ENCODE results near the gene PER2.
"Not testable (repeated sequence)": the region's sequence is repeated elsewhere in the genome, so short reads cannot be mapped to it uniquely, and the experiment has no call there.

PER2 gene

DNA sequence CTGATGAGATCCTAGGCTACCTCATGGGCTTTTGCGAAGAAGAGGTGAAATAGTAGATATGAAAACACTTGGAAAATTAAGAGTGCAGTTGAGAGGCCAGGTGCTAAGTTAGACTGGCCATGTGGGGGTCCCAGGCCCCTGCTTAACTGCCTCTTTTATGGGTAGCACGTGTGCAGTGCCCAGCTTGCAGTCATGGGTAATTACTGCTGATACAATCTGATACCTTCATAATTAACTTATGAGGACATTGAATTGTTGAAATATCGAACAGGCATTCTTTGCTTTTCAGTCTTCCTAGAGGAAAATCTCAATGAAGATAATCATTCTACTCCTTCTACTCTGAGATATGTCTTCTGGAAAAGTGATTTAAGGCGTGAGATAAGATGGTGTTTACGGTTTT is 43.5 kb upstream of the PER2 start:
- DNase-seq (ENCODE audit: extremely low read depth, low read depth) = no peak

DNA sequence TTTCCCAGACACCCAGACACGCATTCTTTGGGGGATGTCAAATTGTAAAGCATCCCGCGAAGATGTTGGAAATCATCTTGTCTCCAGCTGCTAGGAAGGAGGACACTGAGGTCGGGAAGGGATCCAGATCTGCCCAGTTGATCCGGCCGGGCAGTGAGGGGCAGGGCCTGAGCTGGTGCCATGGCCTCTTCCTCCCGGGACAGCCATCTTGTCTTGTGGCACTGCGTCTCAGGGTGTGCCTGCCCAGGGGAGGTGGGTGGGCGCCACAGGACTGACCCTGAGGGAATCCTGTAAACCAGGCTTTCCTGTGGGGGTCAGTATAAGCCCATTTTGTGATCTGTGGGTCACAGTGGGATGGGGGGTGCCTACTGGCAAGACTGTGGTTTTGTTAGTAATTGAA is 42.0 kb upstream of the PER2 start:
- TF ChIP-seq, protein P1, sequence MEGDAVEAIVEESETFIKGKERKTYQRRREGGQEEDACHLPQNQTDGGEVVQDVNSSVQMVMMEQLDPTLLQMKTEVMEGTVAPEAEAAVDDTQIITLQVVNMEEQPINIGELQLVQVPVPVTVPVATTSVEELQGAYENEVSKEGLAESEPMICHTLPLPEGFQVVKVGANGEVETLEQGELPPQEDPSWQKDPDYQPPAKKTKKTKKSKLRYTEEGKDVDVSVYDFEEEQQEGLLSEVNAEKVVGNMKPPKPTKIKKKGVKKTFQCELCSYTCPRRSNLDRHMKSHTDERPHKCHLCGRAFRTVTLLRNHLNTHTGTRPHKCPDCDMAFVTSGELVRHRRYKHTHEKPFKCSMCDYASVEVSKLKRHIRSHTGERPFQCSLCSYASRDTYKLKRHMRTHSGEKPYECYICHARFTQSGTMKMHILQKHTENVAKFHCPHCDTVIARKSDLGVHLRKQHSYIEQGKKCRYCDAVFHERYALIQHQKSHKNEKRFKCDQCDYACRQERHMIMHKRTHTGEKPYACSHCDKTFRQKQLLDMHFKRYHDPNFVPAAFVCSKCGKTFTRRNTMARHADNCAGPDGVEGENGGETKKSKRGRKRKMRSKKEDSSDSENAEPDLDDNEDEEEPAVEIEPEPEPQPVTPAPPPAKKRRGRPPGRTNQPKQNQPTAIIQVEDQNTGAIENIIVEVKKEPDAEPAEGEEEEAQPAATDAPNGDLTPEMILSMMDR (IDR thresholded peaks at IDR 0.05; ENCODE audit: low read depth, low read length) = no peak
- DNase-seq (ENCODE audit: extremely low read depth, low read depth) = no peak

More for the DNA sequence above, 43.5 kb upstream of the PER2 start:
- TF ChIP-seq, protein P1 (IDR thresholded peaks at IDR 0.05; ENCODE audit: low read depth, low read length) = no peak

DNA sequence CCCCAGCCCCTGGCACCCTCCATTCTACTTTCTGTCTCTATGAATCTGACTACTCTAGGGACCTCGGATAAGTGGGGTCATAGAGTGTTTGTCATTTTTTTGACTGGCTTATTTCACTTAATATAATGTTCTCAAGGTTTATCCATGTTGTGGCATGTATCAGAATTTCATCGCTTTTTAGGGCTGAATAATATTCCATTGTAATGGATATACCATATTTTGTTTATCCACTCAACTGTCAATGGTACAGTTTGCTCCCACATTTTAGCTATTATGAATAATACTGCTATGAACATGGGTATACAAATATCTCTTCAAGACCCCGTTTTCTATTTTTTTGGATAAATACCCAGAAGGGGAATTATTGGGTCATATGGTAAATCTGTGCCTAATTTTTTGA is 39.3 kb upstream of the PER2 start:
- TF ChIP-seq, protein P1 (IDR thresholded peaks at IDR 0.05; ENCODE audit: low read depth, low read length) = no peak
- DNase-seq (ENCODE audit: extremely low read depth, low read depth) = no peak

DNA sequence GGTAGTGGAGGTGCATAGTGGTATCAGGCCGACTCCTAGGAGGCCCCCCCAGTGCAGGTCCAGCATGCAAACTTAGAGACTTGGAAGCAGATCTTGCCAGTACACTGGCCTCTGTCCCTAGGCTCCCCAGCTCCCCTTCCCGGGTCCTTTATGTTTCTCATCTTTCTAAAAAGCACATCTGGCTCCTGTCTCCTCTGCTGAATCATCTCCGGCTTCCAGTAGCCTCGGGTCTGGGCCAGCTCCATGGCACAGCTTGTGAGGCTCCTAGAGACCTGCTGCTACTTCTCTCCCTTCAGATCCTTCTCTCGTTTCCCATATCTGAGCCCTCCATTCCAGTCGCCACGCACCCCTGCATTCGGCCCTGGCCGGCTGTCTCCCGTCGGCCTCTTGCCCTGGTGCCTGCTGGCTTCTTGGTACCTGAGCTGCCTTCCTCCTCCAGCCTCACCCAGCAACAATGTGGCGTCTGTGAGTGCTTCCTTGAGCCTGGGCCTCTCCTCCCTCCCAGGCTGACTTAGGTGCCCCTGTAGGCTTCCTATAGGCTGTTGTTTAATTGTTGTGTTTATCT is 38.5 kb upstream of the PER2 start:
- DNase-seq (ENCODE audit: extremely low read depth, low read depth) = no peak
- TF ChIP-seq, protein P1 (IDR thresholded peaks at IDR 0.05; ENCODE audit: low read depth, low read length) = no peak

DNA sequence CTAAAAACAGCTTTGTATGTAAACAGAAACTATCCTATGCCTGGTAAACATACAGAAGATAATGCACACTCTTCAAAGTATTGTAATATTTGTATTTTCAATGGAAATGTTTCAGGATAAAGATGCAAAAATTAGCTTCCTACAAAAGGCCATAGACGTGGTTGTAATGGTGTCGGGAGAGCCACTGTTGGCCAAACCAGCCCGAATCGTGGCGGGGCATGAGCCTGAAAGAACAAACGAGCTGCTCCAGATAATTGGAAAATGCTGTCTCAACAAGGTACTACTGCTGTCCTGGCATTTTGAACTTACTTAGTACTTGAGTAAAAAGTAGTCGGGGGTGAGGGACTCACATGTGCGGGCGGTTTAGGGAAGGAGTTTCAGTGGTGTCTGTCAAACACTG is 37.3 kb upstream of the PER2 start:
- no peak for DNase-seq (ENCODE audit: extremely low read depth, low read depth)
- TF ChIP-seq, protein P1 (IDR thresholded peaks at IDR 0.05; ENCODE audit: low read depth, low read length) = no peak

DNA sequence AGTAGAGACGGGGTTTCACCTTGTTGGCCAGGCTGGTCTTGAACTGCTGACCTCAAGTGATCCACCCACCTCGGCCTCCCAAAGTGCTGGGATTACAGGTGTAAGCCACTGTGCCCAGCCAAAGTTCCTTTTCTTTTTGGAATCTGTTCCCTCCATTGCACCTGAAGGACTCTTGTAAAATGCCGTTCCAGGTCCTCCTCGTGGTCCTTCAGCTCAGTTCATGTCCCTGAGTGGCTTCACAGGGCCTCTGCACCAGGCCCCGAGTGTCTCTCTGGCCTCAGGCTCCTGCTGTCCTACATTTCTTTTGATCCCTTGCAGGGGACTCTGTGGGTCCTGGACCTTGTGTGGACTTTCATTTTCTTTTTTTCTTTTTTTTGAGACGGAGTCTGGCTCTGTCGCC is 35.8 kb upstream of the PER2 start:
- not testable (repeated sequence) for DNase-seq (ENCODE audit: extremely low read depth, low read depth)

DNA sequence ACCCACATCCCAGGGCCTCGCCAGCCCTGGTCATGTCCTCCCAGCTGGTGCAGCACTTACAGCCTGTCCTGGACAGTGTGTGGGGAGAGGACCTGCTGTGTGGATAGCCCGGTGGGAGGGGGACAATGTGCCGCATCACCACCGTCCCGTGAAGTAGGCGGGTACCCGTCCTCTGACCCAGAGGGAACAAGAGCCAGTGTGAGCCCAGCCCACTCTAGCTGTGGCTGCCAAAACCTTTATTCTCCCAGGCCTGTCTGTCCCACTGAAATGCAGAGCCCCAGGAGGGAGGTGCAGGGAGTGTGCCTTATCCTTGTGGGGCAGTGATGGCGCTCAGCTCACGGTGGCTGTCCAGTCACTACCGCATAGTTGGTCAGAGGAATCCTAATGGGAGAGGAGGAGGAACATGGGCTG is 33.6 kb upstream of the PER2 start:
- TF ChIP-seq, protein P1 (IDR thresholded peaks at IDR 0.05; ENCODE audit: low read depth, low read length) = no peak
- DNase-seq (ENCODE audit: extremely low read depth, low read depth) = no peak

DNA sequence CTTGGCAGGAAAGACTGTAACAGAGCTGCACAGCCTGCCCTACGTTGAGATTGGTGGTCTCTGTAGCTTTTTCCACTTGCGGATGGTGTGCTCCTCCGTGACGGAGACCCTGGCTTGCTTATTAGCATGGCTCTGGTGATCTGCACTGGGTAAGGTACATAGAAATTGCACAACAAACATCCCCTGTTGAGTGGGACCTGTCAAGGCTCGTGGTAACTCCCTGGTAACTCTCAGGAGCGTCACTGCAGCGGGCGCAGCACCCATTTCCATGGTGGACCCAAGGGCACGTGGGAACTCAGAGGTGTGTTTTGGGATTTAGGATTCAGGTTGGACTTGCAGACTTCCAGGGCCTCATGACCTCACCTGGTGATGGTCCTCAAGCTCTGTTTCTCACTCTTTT is 33.1 kb upstream of the PER2 start:
- no peak for DNase-seq (ENCODE audit: extremely low read depth, low read depth)
- TF ChIP-seq, protein P1 (IDR thresholded peaks at IDR 0.05; ENCODE audit: low read depth, low read length) = no peak

Measured in AG09319 (cell line).